ENCODE measurements around the gene EPN3. TPM values are rescaled to one million over a fixed set of nuclear protein-coding genes. Genes with fewer than 3 reads are reported as not detected.

Gene EPN3
- polyA plus RNA-seq, 1 of the 3 experiments (the other 2 are of a cell fraction) = 0.05 TPM

GRCh38 chr17:50551433-50551815 is 18.9 kb downstream of the EPN3 start:
- Histone ChIP-seq H3K9me2 (no peaks in the 10 kb centered on the region), H3K9ac (no peak overlapping the region), H3K27ac (ENCODE audit: low read depth in 2 of 2, low read length in 1 of 2) (no peak overlapping the region), H3K4me2 (no peak overlapping the region), H3K9me3 (no peaks in the 10 kb centered on the region), H2AFZ (ENCODE audit: low read depth) (no peak overlapping the region), H3F3A (replicated peaks; ENCODE audit: insufficient read depth) (peaks cover 3% of the 10 kb centered on the region), H4K20me1 (ENCODE audit: insufficient read depth) (no peaks in the 10 kb centered on the region), H3K4me1 (ENCODE audit: control insufficient read depth in 1 of 2, insufficient read depth in 2 of 2, low read depth in 1 of 2, low read length in 1 of 2) (peaks cover 0 to 27% of the 10 kb centered on the region in 2 experiments; a peak in 1 of 4 replicates), H3K79me2 (ENCODE audit: insufficient read depth) (peaks cover 16% of the 10 kb centered on the region), H3K4me3 (ENCODE audit: low read depth in 2 of 2, low read length in 1 of 2) (no peak overlapping the region), H3K36me3 (replicated peaks in 1 of 2; ENCODE audit: control insufficient read depth in 1 of 2, insufficient read depth in 2 of 2, low read length in 1 of 2) (peaks cover 16 to 38% of the 10 kb centered on the region in 2 experiments), H3K27me3 (ENCODE audit: insufficient read depth) (no peaks in the 10 kb centered on the region)
- TF ChIP-seq FOSL2 (IDR thresholded peaks at IDR 0.05; ENCODE audit: borderline replicate concordance, low read depth) (no peak), TAF1 (IDR thresholded peaks at IDR 0.05; ENCODE audit: borderline replicate concordance, low read depth, low read length) (no peak)
- 100% methylated on average over 4 of the region's 8 CpGs for WGBS (ENCODE audit: low lambda C conversion rate)
- DNase-seq = no peak
- CTCF ChIA-PET = interaction anchor here (0.7 to 24.2 kb wide), 64 partner anchors 9 to 501 kb away, joined by 3 to 1212 read pairs (median 6); partner anchors contain the start of genes ANKRD40, CACNA1G, CHAD and EPN3
- POLR2A ChIA-PET = interaction anchor here (0.6 to 2.5 kb wide), 6 partner anchors 54 to 493 kb away, joined by 3 to 21 read pairs (median 4); no protein-coding TSS in a partner anchor

- ChIA-PET CTCF (interaction anchor here (0.9 to 24.2 kb wide), 22 partner anchors 10 to 212 kb away, joined by 3 to 1212 read pairs (median 21); partner anchors contain the start of genes CACNA1G and EPN3), POLR2A (interaction anchor here (0.5 to 2.5 kb wide), 8 partner anchors 9 to 964 kb away, joined by 3 to 11 read pairs (median 3); no protein-coding TSS in a partner anchor)
- H3K27me3 ChIP-seq (ENCODE audit: insufficient read depth) = no peaks in the 10 kb centered on the region
- peaks cover 16 to 38% of the 10 kb centered on the region in 2 experiments for H3K36me3 ChIP-seq (replicated peaks in 1 of 2; ENCODE audit: control insufficient read depth in 1 of 2, insufficient read depth in 2 of 2, low read length in 1 of 2)
- no peak overlapping the region for H3K27ac ChIP-seq (ENCODE audit: low read depth in 2 of 2, low read length in 1 of 2)
- H3K9me3 ChIP-seq = no peaks in the 10 kb centered on the region
- H4K20me1 ChIP-seq (ENCODE audit: insufficient read depth) = no peaks in the 10 kb centered on the region
- no peak for DNase-seq
- H3K4me2 ChIP-seq = no peak overlapping the region
- H3K4me3 ChIP-seq (ENCODE audit: low read depth in 2 of 2, low read length in 1 of 2) = no peak overlapping the region
- H3K79me2 ChIP-seq (ENCODE audit: insufficient read depth) = peaks cover 16% of the 10 kb centered on the region
- 92% methylated on average over 12 of the region's 12 CpGs for WGBS (ENCODE audit: low lambda C conversion rate)
- H3K9me2 ChIP-seq = no peaks in the 10 kb centered on the region
- peaks cover 0 to 28% of the 10 kb centered on the region in 2 experiments; a peak in 2 of 4 replicates for H3K4me1 ChIP-seq (ENCODE audit: control insufficient read depth in 1 of 2, insufficient read depth in 2 of 2, low read depth in 1 of 2, low read length in 1 of 2)
- TF ChIP-seq TEAD4 (IDR thresholded peaks at IDR 0.05; ENCODE audit: borderline replicate concordance, insufficient read depth) (no peak), FOXJ3 (CRISPR knock-in tag; IDR thresholded peaks at IDR 0.05) (no peak), RXRA (IDR thresholded peaks at IDR 0.05; ENCODE audit: borderline replicate concordance, low read depth) (no peak), GABPA (IDR thresholded peaks at IDR 0.05; ENCODE audit: low read depth) (no peak), TCF12 (IDR thresholded peaks at IDR 0.05) (no peak), NRF1 (IDR thresholded peaks at IDR 0.05; ENCODE audit: low read depth, low read length) (no peak), CHD2 (IDR thresholded peaks at IDR 0.05; ENCODE audit: low read length, partially characterized antibody) (no peak), PBX3 (IDR thresholded peaks at IDR 0.05) (no peak), MAX (IDR thresholded peaks at IDR 0.05; ENCODE audit: low read depth) (no peak), TAF1 (IDR thresholded peaks at IDR 0.05; ENCODE audit: borderline replicate concordance, low read depth, low read length) (no peak)
- H3K9ac ChIP-seq = no peak overlapping the region
- H3F3A ChIP-seq (replicated peaks; ENCODE audit: insufficient read depth) = peaks cover 3% of the 10 kb centered on the region
- H2AFZ ChIP-seq (ENCODE audit: low read depth) = no peak overlapping the region
Observed at GRCh38 chr17:50551884-50552283, 19.3 kb downstream of the EPN3 start.
